Activated T-cell treated with anti-CD3 and anti-CD28 coated beads, Interleukin-2, amount 50 U/mL, for 48 hours (primary cell): ENCODE measurements around the gene INO80B.
"Not testable (repeated sequence)": the region's sequence is repeated elsewhere in the genome, so short reads cannot be mapped to it uniquely, and the experiment has no call there.

Source experiments
- DNase-seq, 2 experiments: peaks; one replicate each; pipeline ENCODE4 v3.0.0-alpha.2; 2020

INO80B gene

GRCh38 chr2:74482801-74483674 is 28.2 kb downstream of the INO80B start, which contains the start of the genes CCDC142 and TTC31:
CCDC142 (minus strand) TSS chr2:74482998; CDS start chr2:74482837, 161 bp downstream.
TTC31 (plus strand) TSS chr2:74483081; CDS start chr2:74483096, 15 bp downstream.
- DNase-seq, result peak; percentile 95 to 96

- DNase-seq, result not testable (repeated sequence)
Measured at GRCh38 chr2:74483675-74484164, 28.8 kb downstream of the INO80B start.

GRCh38 chr2:74486141-74486540 is 31.3 kb downstream of the INO80B start:
- DNase-seq, result no peak

GRCh38 chr2:74488643-74489481 is 34.0 kb downstream of the INO80B start:
- DNase-seq, result no peak

- DNase-seq, result no peak
Measured at GRCh38 chr2:74489906-74490305, 35.0 kb downstream of the INO80B start.

GRCh38 chr2:74491648-74492544 is 37.0 kb downstream of the INO80B start:
- no peak for DNase-seq

GRCh38 chr2:74493546-74493945 is 38.7 kb downstream of the INO80B start:
- DNase-seq, result no peak

- no peak for DNase-seq
Measured at GRCh38 chr2:74495440-74495839, 40.6 kb downstream of the INO80B start.

- no peak for DNase-seq
Measured at GRCh38 chr2:74496997-74497776, 42.3 kb downstream of the INO80B start.

GRCh38 chr2:74497777-74498499 is 43.1 kb downstream of the INO80B start:
- DNase-seq, result peak in 1 of 2 experiments; percentile 63

- peak; percentile 63 to 68 for DNase-seq
Measured at GRCh38 chr2:74498500-74499266, 43.8 kb downstream of the INO80B start.

- peak in 1 of 2 experiments; percentile 63 for DNase-seq
Measured at GRCh38 chr2:74499267-74499939, 44.5 kb downstream of the INO80B start, which contains the start of gene LBX2. LBX2 (minus strand) TSS chr2:74499603; CDS start chr2:74499537, 66 bp downstream.

GRCh38 chr2:74499940-74500577 is 45.2 kb downstream of the INO80B start:
- no peak for DNase-seq

- no peak for DNase-seq
Measured at GRCh38 chr2:74500578-74500946, 45.7 kb downstream of the INO80B start.

- no peak for DNase-seq
Measured at GRCh38 chr2:74501335-74502071, 46.6 kb downstream of the INO80B start.

- DNase-seq, result no peak
Measured at GRCh38 chr2:74502147-74502719, 47.3 kb downstream of the INO80B start.

GRCh38 chr2:74502720-74503505 is 48.0 kb downstream of the INO80B start:
- DNase-seq, result peak; percentile 71 to 76
